Vagina (tissue), 2 donors: Measurements from ENCODE around the gene CFAP61. TPM values are rescaled to one million over a fixed set of nuclear protein-coding genes. Genes with fewer than 3 reads are reported as not detected.

Source experiments
- DNase-seq, 2 donors: peaks; one replicate each; pipeline ENCODE4 v3.0.0-alpha.2; 2017; ENCODE audit errors: extremely low spot score in 2 of 2
- H3K27ac ChIP-seq: fragments of 200-600 bp; sonication (generic); one replicate; pipeline ENCODE4 v1.5.1; 2019
- H3K27me3 ChIP-seq: fragments of 200-600 bp; sonication (generic); one replicate; pipeline ENCODE4 v1.5.1; 2019
- H3K36me3 ChIP-seq, 2 donors: fragments of 200-600 bp; sonication (generic); one replicate each; pipeline ENCODE4 v1.5.1; 2017 to 2019
- H3K4me1 ChIP-seq: fragments of 200-600 bp; sonication (generic); one replicate; pipeline ENCODE4 v1.5.1; 2019
- H3K4me3 ChIP-seq, 2 donors: fragments of 200-600 bp; sonication (generic); 1 replicate in 1 of 2; 2 replicates in 1 of 2; pipeline ENCODE4 v1.5.1; 2016 to 2019
- H3K9me3 ChIP-seq: fragments of 200-600 bp; sonication (generic); one replicate; pipeline ENCODE4 v1.5.1; 2019
- POLR2A ChIP-seq, 2 donors: fragments of 450-650 bp; IDR thresholded peaks; one replicate each; pipeline ENCODE4 v1.6.1; 2017; ENCODE audit warnings: antibody characterized with exemption in 2 of 2, mild to moderate bottlenecking in 2 of 2, moderate library complexity in 2 of 2
- POLR2AphosphoS5 ChIP-seq, 2 donors: sonication (generic); formaldehyde crosslinking; IDR thresholded peaks; one replicate each; pipeline ENCODE4 v1.9.0; 2017; ENCODE audit warnings: antibody characterized with exemption in 2 of 2, mild to moderate bottlenecking in 2 of 2, low read depth in 1 of 2; ENCODE audit not compliant: insufficient read depth in 1 of 2
- intact Hi-C: fragments of 100-400 bp; cut with DNase I; formaldehyde crosslinking; loops from one replicate; pipeline ENCODE4 v1.15.1; 2023
- total RNA-seq: library from RNA; depleted of rRNA; stranded (reverse); fragments of >200 nt; gene quantifications from one replicate; pipeline ENCODE4 v1.2.3, GENCODE V29; 2016
- TF ChIP-seq, protein P1 (sequence below), 3 experiments: fragments of 450-650 bp in 2 of 3; fragments of 200-600 bp in 1 of 3; sonication (generic) in 1 of 3; IDR thresholded peaks; one replicate each; pipeline ENCODE4 v1.5.1; 2017 to 2019; ENCODE audit warnings: antibody characterized with exemption in 3 of 3, mild to moderate bottlenecking in 2 of 3, moderate library complexity in 2 of 3

The CFAP61 gene
- total RNA-seq, 1 donor from 2014 or later: 1.5 TPM

DNA sequence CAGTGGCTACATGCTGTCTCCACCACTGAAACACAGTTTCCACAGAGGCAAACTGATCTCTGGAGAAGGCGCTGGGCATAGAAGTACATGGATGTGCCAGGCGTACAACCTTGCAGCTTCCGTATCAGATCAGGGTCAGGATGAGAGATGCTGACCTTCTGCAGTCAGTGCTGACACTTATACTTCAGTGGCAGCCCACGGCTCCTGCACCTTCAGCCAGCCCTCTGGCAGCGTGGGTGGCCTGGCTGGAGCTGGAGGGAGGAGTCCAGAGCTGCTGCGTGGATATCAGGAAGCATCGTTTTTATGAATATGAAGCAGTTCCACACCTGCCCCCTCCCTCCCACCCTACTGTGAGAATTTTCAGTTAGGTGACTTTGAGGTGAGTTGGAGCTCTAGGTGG, 149.3 kb downstream of the CFAP61 start:
- H3K36me3 ChIP-seq: no peaks in the 10 kb centered on the region
- no peak for DNase-seq
- TF ChIP-seq POLR2A (IDR thresholded peaks at IDR 0.05) (no peak), POLR2AphosphoS5 (IDR thresholded peaks at IDR 0.05; ENCODE audit: insufficient read depth in 1 of 2, low read depth in 1 of 2) (no peak)
- TF ChIP-seq, protein P1, sequence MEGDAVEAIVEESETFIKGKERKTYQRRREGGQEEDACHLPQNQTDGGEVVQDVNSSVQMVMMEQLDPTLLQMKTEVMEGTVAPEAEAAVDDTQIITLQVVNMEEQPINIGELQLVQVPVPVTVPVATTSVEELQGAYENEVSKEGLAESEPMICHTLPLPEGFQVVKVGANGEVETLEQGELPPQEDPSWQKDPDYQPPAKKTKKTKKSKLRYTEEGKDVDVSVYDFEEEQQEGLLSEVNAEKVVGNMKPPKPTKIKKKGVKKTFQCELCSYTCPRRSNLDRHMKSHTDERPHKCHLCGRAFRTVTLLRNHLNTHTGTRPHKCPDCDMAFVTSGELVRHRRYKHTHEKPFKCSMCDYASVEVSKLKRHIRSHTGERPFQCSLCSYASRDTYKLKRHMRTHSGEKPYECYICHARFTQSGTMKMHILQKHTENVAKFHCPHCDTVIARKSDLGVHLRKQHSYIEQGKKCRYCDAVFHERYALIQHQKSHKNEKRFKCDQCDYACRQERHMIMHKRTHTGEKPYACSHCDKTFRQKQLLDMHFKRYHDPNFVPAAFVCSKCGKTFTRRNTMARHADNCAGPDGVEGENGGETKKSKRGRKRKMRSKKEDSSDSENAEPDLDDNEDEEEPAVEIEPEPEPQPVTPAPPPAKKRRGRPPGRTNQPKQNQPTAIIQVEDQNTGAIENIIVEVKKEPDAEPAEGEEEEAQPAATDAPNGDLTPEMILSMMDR (IDR thresholded peaks at IDR 0.05): no peak
- no peak overlapping the region for H3K27ac ChIP-seq
- H3K9me3 ChIP-seq: no peaks in the 10 kb centered on the region
- no peaks in the 10 kb centered on the region for H3K27me3 ChIP-seq
- H3K4me3 ChIP-seq: no peak overlapping the region
- intact Hi-C loops: no loop called here
- no peaks in the 10 kb centered on the region for H3K4me1 ChIP-seq

DNA sequence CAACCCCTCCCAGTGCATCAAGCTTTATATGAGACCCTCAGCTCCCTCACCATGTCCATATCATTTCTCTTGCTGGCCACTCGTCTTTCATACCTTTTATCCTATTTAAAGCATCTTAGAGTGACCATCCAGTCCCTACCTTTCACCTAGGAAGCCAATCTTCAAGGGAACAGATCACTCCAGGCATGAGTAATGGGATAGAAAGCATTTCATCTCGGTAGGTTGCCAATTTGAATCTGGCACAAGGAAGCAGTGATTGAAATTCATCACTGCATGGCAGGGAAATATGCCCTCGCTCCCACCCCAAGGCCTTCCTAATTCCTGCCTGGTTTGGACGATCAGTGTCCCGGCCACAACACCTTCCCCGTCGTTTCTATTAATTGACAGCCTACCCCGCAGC, 150.4 kb downstream of the CFAP61 start:
- no peak overlapping the region for H3K27ac ChIP-seq
- intact Hi-C loops: no loop called here
- H3K9me3 ChIP-seq: no peaks in the 10 kb centered on the region
- DNase-seq: no peak
- H3K27me3 ChIP-seq: no peaks in the 10 kb centered on the region
- no peaks in the 10 kb centered on the region for H3K4me1 ChIP-seq
- TF ChIP-seq POLR2A (IDR thresholded peaks at IDR 0.05): no peak
- no peak for TF ChIP-seq POLR2AphosphoS5 (IDR thresholded peaks at IDR 0.05; ENCODE audit: insufficient read depth in 1 of 2, low read depth in 1 of 2)
- TF ChIP-seq, protein P1 (IDR thresholded peaks at IDR 0.05): no peak
- no peaks in the 10 kb centered on the region for H3K36me3 ChIP-seq
- no peak overlapping the region for H3K4me3 ChIP-seq

DNA sequence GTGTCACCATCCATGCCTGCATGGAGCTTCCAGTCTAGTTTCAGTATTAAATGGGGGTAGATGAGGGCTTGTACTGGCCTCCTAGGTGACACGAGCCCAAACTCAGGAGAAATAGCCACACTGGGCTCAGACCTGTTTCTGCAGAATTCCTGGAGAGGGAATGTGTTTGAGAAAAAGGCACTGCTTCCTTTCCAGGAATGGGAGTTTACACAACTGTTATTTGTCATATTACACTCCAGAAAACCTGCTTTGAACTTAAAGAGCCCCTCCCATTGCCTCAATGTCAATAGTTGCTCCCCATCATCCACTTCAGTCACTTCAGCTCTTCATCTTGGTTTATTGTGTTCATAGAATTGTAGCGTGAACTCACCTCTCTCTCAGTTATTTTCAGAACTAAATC, 151.5 kb downstream of the CFAP61 start:
- H3K4me1 ChIP-seq: no peaks in the 10 kb centered on the region
- TF ChIP-seq POLR2A (IDR thresholded peaks at IDR 0.05) (no peak), POLR2AphosphoS5 (IDR thresholded peaks at IDR 0.05; ENCODE audit: insufficient read depth in 1 of 2, low read depth in 1 of 2) (no peak)
- TF ChIP-seq, protein P1 (IDR thresholded peaks at IDR 0.05): no peak
- intact Hi-C loops: no loop called here
- no peak overlapping the region for H3K4me3 ChIP-seq
- H3K36me3 ChIP-seq: no peaks in the 10 kb centered on the region
- H3K9me3 ChIP-seq: no peaks in the 10 kb centered on the region
- H3K27me3 ChIP-seq: no peaks in the 10 kb centered on the region
- no peak overlapping the region for H3K27ac ChIP-seq
- no peak for DNase-seq

DNA sequence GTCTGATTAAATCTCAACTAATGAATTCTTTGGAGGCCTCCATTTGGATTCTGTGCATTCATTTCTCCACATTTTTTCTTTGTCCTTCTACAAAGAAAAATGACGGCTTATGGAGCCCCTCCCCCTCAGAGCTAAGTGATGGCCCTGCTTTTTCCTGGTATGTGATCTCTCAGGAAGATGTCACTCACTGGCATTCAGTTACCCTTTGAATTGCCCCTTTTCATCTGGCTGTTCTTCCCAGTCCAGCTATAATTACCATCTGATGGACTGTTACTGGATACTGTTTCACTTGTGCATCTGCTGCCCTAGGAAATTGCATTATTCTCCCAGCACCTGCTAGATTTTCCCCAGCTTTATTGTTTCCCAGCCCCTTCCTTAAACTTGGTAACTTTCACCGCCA, 151.9 kb downstream of the CFAP61 start:
- no peak overlapping the region for H3K4me3 ChIP-seq
- H3K4me1 ChIP-seq: no peaks in the 10 kb centered on the region
- intact Hi-C loops: no loop called here
- DNase-seq: no peak
- no peaks in the 10 kb centered on the region for H3K9me3 ChIP-seq
- no peak for TF ChIP-seq POLR2AphosphoS5 (IDR thresholded peaks at IDR 0.05; ENCODE audit: insufficient read depth in 1 of 2, low read depth in 1 of 2)
- TF ChIP-seq, protein P1 (IDR thresholded peaks at IDR 0.05): no peak
- no peak for TF ChIP-seq POLR2A (IDR thresholded peaks at IDR 0.05)
- H3K27ac ChIP-seq: no peak overlapping the region
- no peaks in the 10 kb centered on the region for H3K27me3 ChIP-seq
- no peaks in the 10 kb centered on the region for H3K36me3 ChIP-seq

DNA sequence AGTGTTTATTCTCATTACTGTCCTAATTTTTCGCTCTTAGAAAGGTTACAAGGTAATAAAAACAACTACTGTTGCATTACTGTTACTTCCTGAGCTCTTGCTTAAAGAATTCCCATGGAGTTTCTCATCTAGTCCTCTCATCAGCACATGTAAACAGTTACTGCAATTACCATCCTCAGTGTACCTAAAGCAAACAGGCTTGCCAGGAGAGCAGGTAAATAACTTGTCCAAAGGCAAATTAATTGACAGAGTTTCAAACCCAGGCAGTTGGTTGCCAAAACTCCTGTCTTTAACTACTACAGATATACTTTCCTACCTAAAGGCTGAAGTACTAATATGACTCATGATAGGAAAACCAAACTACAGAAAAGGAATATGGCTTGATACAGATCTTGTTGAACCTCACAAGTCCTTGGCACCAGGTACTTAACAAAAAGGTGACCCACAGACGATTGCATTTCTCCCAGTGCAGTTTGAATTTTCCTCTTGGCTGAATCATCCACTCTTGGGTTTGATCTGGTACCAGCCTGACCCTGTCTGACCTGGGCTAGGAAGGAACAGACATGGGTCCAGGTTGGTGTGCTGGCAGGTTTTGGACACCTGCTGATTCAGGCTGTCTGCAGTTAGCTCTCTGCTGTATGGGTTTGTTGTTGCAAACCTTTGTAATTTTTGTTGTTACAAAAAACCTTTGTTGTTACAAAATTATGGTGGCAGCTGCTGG, 153.0 kb downstream of the CFAP61 start:
- no peaks in the 10 kb centered on the region for H3K4me1 ChIP-seq
- intact Hi-C loops: no loop called here
- H3K9me3 ChIP-seq: no peaks in the 10 kb centered on the region
- TF ChIP-seq, protein P1 (IDR thresholded peaks at IDR 0.05): no peak
- TF ChIP-seq POLR2AphosphoS5 (IDR thresholded peaks at IDR 0.05; ENCODE audit: insufficient read depth in 1 of 2, low read depth in 1 of 2) (no peak), POLR2A (IDR thresholded peaks at IDR 0.05) (no peak)
- H3K4me3 ChIP-seq: no peak overlapping the region
- no peak for DNase-seq
- no peaks in the 10 kb centered on the region for H3K36me3 ChIP-seq
- no peaks in the 10 kb centered on the region for H3K27me3 ChIP-seq
- H3K27ac ChIP-seq: no peak overlapping the region
